ENCODE results near the gene NCBP3.

- TF ChIP-seq ZSCAN16 (tag by site-specific recombination; IDR thresholded peaks at IDR 0.05) (no peak), CTCF (tag by site-specific recombination; IDR thresholded peaks at IDR 0.05) (no peak), ZNF624 (tag by site-specific recombination; IDR thresholded peaks at IDR 0.05) (no peak), ZNF558 (tag by site-specific recombination; IDR thresholded peaks at IDR 0.05) (no peak), ZNF274 (IDR thresholded peaks at IDR 0.05; ENCODE audit: low read length) (no peak), ZNF274 (tag by site-specific recombination; IDR thresholded peaks at IDR 0.05; ENCODE audit: borderline replicate concordance) (no peak), ZBTB7A (tag by site-specific recombination; IDR thresholded peaks at IDR 0.05; ENCODE audit: low read depth) (no peak), ZNF596 (tag by site-specific recombination; IDR thresholded peaks at IDR 0.05) (no peak), YY1 (tag by site-specific recombination; IDR thresholded peaks at IDR 0.05) (no peak), ZBTB1 (tag by site-specific recombination; IDR thresholded peaks at IDR 0.05) (no peak), ZBTB10 (tag by site-specific recombination; IDR thresholded peaks at IDR 0.05) (no peak), KLF9 (tag by site-specific recombination; IDR thresholded peaks at IDR 0.05; ENCODE audit: low read depth) (no peak), ZNF585B (tag by site-specific recombination; IDR thresholded peaks at IDR 0.05) (no peak), ZNF658 (tag by site-specific recombination; IDR thresholded peaks at IDR 0.05) (no peak)
Measured at GRCh38 chr17:3755335-3756030, 90.6 kb downstream of the NCBP3 start.

Measured in HEK293 (cell line).